Activated CD4-positive, alpha-beta T cell treated with anti-CD3 and anti-CD28 coated beads, Interleukin-2, amount 10 ng/mL, durations not matched to agents 7 days and 5 days (primary cell): ENCODE data around the gene NTNG2. TPM values are rescaled to one million over a fixed set of nuclear protein-coding genes. Genes with fewer than 3 reads are reported as not detected.
"Not testable (repeated sequence)": the region's sequence is repeated elsewhere in the genome, so short reads cannot be mapped to it uniquely, and the experiment has no call there.

Source experiments
- CTCF ChIA-PET: fragments of 350-600 bp; sonication (Branson Sonifier 250); formaldehyde crosslinking; loops from one replicate; lab custom pipeline; 2021; ENCODE audit warnings: antibody characterized with exemption; lab: Charles Lee
- POLR2A ChIA-PET: fragments of 350-600 bp; sonication (Branson Sonifier 250); formaldehyde crosslinking; loops from one replicate; lab custom pipeline; 2021; ENCODE audit warnings: antibody characterized with exemption; lab: Charles Lee
- DNase-seq: peaks from one replicate; pipeline ENCODE4 v3.0.0-alpha.2; 2020
- H3K27ac Mint-ChIP-seq: one replicate; pipeline ENCODE4 v1.8.0; 2021; ENCODE audit warnings: mild to moderate bottlenecking, moderate library complexity, mixed read lengths
- H3K27me3 Mint-ChIP-seq: one replicate; pipeline ENCODE4 v1.8.0; 2021; ENCODE audit warnings: mixed read lengths
- H3K36me3 Mint-ChIP-seq: one replicate; pipeline ENCODE4 v1.8.0; 2021; ENCODE audit warnings: low read depth, mixed read lengths
- H3K4me1 Mint-ChIP-seq: one replicate; pipeline ENCODE4 v1.8.0; 2021; ENCODE audit warnings: mixed read lengths
- H3K4me3 Mint-ChIP-seq: one replicate; pipeline ENCODE4 v1.8.0; 2021; ENCODE audit warnings: mild to moderate bottlenecking, moderate library complexity, mixed read lengths
- H3K9me3 Mint-ChIP-seq: one replicate; pipeline ENCODE4 v1.8.0; 2021; ENCODE audit warnings: mixed read lengths
- total RNA-seq, 2 experiments: library from RNA; stranded (reverse); gene quantifications; one replicate each; pipeline ENCODE4 v1.2.3, GENCODE V29; 2021

NTNG2 gene
- total RNA-seq, 2 experiments from 2014 or later = 5.4 to 6.6 TPM

DNA sequence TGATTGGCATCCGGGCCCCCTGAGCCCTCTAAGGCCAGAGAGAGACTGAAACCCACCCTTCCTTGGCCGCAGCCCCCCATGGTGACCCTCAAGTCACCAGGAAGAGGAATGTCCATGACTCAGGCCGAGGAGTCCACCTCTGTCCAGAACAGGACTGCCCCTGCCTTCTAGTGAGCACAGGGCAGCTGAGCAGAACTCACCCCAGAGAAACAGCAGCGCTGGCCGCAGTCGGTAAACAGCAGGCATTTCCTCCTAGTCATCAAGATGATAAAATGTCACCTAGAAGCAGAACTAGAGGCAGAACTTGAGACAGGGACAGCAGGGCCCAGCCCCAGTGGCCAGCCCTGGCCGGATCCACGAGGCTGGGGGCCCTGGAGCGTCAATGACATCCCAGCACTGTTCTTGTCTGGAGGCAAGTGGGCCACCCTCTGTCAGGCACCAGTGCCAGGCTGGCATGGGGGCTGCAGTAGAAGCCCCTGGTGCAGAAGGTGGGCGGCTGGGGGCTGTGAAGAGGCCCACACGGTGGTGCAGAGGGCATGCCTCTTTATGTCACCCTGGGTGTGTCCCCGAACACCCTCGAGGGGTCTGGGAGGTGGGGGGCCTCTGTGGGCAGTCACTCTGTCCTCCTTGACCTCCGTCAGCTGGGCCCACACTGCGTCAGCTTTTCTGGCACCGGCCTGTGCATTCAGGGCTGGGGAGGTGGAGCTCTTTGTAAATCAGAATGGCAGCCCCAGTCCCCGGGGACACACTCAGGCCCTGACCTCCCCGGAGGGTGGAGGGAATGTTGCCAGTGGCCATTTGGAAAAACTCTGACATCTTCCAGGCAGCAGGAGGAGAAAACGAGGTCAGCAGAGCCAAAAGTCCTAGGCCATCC is 83.0 kb downstream of the NTNG2 start:
- H3K4me3 Mint-ChIP-seq = no peak overlapping the region
- peaks cover 17% of the 10 kb centered on the region for H3K4me1 Mint-ChIP-seq
- no peaks in the 10 kb centered on the region for H3K9me3 Mint-ChIP-seq
- no peak for DNase-seq
- H3K36me3 Mint-ChIP-seq = peaks cover 2% of the 10 kb centered on the region
- POLR2A ChIA-PET = no interaction called here
- no peak overlapping the region for H3K27ac Mint-ChIP-seq
- CTCF ChIA-PET = interaction anchor here (0.6 to 1.1 kb wide), 3 partner anchors 10 to 482 kb away, joined by 3 to 4 read pairs (median 4); no protein-coding TSS in a partner anchor
- peaks cover 13% of the 10 kb centered on the region for H3K27me3 Mint-ChIP-seq

DNA sequence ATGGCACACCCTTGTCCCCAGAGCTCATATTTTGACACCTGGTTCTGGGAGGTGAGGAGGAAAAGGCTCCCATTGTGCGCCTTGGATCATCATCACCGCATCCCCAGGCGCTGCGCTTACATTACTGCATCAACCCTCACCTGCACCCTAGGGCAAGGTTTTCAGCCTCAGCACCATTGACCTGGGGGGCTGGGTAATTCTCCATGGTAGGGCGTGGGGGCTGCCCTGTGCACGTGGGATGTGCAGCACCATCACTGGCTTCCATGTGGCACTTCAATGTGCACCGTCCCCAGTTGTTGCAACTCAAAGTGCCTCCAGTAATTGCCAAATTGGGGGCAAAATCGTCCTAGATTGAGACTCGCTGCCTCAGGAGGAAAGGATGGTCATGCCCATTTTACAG is 83.6 kb downstream of the NTNG2 start:
- H3K9me3 Mint-ChIP-seq = no peaks in the 10 kb centered on the region
- no peak overlapping the region for H3K27ac Mint-ChIP-seq
- no peak overlapping the region for H3K4me3 Mint-ChIP-seq
- no peak for DNase-seq
- H3K4me1 Mint-ChIP-seq = peaks cover 14% of the 10 kb centered on the region
- CTCF ChIA-PET = interaction anchor here (0.6 to 1.3 kb wide), 4 partner anchors 10 to 482 kb away, joined by 3 to 4 read pairs (median 4); no protein-coding TSS in a partner anchor
- POLR2A ChIA-PET = no interaction called here
- peaks cover 2% of the 10 kb centered on the region for H3K36me3 Mint-ChIP-seq
- H3K27me3 Mint-ChIP-seq = peaks cover 13% of the 10 kb centered on the region

DNA sequence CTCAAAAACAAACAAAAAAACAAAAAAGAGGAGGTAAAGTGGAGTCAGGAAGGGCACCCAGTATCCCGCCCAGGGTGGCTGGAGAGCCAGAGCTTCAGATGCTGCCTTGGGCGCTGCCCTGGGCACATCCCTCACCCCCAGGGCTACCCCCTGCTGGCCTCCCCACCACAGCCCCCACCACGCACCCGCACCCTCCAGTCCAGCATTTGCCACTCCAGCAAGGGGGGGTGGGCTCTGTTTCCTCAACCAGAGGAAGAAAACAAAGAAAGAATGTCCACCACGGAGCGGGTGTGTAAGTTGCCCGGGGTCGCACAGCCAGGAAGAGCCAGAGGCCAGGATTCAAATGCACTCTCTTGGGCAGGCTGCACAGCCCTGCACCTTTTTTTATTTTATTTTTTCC is 86.1 kb downstream of the NTNG2 start:
- Mint-ChIP-seq H3K27ac (no peak overlapping the region), H3K27me3 (peaks cover 13% of the 10 kb centered on the region), H3K4me1 (peaks cover 4% of the 10 kb centered on the region), H3K9me3 (no peaks in the 10 kb centered on the region), H3K4me3 (no peak overlapping the region), H3K36me3 (no peaks in the 10 kb centered on the region)
- ChIA-PET POLR2A (no interaction called here), CTCF (interaction anchor here (0.6 to 1.7 kb wide), 4 partner anchors 17 to 632 kb away, joined by 3 to 5 read pairs (median 3); no protein-coding TSS in a partner anchor)
- no peak for DNase-seq

DNA sequence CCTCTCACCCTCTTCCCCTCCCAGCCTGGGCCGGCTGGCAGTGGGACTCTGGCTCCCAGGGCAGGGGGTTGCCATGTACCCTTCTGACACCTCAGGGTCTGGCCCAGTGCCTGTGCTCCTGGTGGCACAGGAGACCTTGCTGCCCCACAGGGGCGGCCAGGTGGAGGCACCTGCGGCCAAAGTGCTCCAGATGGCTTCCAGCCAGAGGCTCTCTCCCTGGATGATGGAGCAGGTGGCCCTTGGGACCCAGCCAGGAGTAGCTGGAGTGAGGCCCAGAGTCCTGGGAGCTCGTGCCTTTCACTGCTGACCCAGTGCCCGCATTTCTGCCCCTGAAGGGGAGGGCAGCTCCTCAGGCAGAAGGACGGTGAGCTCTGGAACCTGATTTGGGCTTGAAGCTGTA is 87.3 kb downstream of the NTNG2 start:
- Mint-ChIP-seq H3K27ac (no peak overlapping the region), H3K4me3 (no peak overlapping the region), H3K4me1 (no peaks in the 10 kb centered on the region), H3K36me3 (no peaks in the 10 kb centered on the region), H3K27me3 (peaks cover 13% of the 10 kb centered on the region), H3K9me3 (no peaks in the 10 kb centered on the region)
- CTCF ChIA-PET = interaction anchor here (1.1 to 1.7 kb wide), 2 partner anchors 10 to 16 kb away, joined by 5 to 6 read pairs; no protein-coding TSS in a partner anchor
- DNase-seq = no peak
- POLR2A ChIA-PET = no interaction called here

DNA sequence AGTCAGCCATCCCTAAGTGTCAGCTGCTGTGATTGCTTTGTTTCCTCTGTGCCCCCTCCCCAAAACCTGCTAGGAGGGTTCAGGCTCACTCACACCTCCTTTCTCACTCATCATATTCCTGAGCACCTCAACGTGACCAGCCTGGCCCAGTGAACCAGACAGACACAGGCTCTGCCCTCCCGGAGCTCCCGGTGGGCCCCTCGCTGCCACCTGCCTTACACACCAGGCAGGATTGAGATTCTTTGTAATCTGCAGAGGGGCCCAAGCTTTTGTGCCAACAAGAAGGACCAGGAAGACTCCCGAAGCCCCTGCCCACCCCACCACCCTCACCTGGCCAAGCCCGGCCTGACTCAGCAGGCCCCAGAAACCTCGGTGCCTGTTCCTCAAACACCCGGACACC is 87.8 kb downstream of the NTNG2 start:
- Mint-ChIP-seq H3K36me3 (no peaks in the 10 kb centered on the region), H3K4me3 (no peak overlapping the region), H3K4me1 (no peaks in the 10 kb centered on the region), H3K27me3 (peaks cover 11% of the 10 kb centered on the region), H3K9me3 (no peaks in the 10 kb centered on the region), H3K27ac (no peak overlapping the region)
- no peak for DNase-seq
- CTCF ChIA-PET = interaction anchor here (1.1 to 1.7 kb wide), 2 partner anchors 10 to 15 kb away, joined by 5 to 6 read pairs; no protein-coding TSS in a partner anchor
- POLR2A ChIA-PET = no interaction called here

DNA sequence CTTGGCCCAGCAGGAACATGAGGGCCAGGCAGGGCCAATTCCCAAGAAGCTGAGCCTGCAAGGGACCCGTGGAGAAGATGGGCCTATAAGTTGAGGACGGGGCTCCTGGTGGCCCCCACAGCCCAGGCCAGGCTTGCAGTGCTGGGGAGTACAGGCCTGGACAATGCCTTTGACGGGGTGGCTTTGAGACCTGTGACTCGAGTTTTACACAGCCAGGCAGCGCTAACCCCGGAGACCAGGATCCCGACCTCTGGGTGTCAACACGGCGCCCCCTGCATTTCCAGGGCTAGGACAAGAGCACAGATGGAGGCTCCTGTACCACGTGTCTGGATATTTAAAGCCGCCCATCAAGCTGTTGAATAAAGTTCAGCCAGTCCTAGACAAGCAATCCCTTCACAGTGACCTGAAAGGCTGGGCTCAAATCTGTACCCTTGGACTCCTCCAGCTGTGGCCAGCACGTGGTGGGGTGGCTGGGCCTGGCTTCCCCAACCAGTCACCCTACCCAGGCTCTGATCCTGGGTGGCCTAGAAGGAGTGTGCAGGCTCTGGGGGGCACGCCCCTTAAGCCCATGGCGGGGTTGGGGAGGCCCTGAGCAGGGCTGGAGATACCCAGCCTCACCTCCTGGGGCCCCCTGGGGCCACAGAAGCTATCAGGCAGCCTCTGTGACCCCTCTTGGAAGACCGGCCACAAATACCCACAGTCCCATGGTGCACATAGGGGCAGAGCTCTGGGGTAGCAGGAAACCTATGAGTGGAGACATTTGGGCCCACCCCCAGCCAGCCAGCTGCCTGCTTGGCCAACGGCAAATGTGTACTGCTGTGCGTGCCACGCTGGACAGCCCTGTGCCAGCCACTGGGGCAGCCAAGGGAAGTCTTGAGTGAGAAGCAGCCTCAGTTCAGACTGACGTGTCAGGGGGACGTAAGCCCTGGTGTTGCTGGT is 88.7 kb downstream of the NTNG2 start:
- ChIA-PET CTCF (interaction anchor here (0.6 to 1.7 kb wide), 3 partner anchors 12 to 237 kb away, joined by 3 to 4 read pairs (median 3); no protein-coding TSS in a partner anchor), POLR2A (no interaction called here)
- no peak overlapping the region for H3K4me3 Mint-ChIP-seq
- peaks cover 7% of the 10 kb centered on the region for H3K27me3 Mint-ChIP-seq
- H3K9me3 Mint-ChIP-seq = no peaks in the 10 kb centered on the region
- H3K4me1 Mint-ChIP-seq = no peaks in the 10 kb centered on the region
- H3K27ac Mint-ChIP-seq = no peak overlapping the region
- no peak for DNase-seq
- H3K36me3 Mint-ChIP-seq = no peaks in the 10 kb centered on the region

DNA sequence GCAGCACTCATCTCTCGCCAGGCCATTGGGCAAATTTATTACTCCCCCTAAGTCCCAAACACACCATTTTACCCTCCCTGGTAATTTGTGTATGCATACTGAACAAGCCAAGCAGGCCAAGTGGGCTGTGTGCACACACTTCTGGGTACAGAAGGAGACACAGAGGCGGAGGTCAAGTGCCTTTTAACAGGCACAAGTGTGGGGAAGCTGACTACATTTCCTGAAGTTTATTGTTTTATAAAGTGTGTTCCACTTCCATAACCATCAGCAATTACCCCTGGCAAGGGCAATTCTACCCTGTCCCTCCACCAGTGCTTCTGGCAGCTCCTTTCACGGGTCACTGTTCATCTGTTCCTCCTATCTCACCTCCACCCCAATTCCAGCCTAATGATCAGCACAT is 99.0 kb downstream of the NTNG2 start:
- no peaks in the 10 kb centered on the region for H3K9me3 Mint-ChIP-seq
- H3K4me3 Mint-ChIP-seq = no peak overlapping the region
- POLR2A ChIA-PET = no interaction called here
- H3K36me3 Mint-ChIP-seq = peaks cover 19% of the 10 kb centered on the region
- H3K27ac Mint-ChIP-seq = no peak overlapping the region
- peaks cover 11% of the 10 kb centered on the region for H3K4me1 Mint-ChIP-seq
- H3K27me3 Mint-ChIP-seq = no peaks in the 10 kb centered on the region
- DNase-seq = no peak
- CTCF ChIA-PET = interaction anchor here (0.9 to 1.0 kb wide), 2 partner anchors 8 to 11 kb away, joined by 3 read pairs; no protein-coding TSS in a partner anchor

DNA sequence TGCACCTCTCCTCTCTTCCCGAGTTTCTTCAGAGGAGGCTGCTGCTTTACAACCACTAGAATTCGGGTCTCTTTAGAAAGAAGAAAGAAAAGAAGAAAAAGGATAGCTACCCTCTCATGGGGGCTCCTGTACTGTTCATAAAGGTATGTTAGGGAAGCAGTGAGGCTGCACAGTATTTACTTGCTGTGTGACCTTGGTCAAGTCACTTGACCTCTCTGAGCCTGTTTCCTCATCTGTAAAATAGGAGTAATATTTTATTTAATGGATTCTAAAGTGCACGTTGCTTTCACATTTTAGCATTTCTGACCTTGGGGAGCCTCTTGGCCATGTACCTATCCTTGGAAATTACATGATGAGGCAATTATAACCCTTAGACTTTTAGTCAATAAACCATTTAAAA is 104.2 kb downstream of the NTNG2 start:
- H3K4me1 Mint-ChIP-seq = peaks cover 7% of the 10 kb centered on the region
- H3K9me3 Mint-ChIP-seq = no peaks in the 10 kb centered on the region
- no peak overlapping the region for H3K4me3 Mint-ChIP-seq
- no peak overlapping the region for H3K27ac Mint-ChIP-seq
- POLR2A ChIA-PET = no interaction called here
- H3K36me3 Mint-ChIP-seq = peaks cover 48% of the 10 kb centered on the region
- DNase-seq = no peak
- H3K27me3 Mint-ChIP-seq = no peaks in the 10 kb centered on the region
- CTCF ChIA-PET = no interaction called here

DNA sequence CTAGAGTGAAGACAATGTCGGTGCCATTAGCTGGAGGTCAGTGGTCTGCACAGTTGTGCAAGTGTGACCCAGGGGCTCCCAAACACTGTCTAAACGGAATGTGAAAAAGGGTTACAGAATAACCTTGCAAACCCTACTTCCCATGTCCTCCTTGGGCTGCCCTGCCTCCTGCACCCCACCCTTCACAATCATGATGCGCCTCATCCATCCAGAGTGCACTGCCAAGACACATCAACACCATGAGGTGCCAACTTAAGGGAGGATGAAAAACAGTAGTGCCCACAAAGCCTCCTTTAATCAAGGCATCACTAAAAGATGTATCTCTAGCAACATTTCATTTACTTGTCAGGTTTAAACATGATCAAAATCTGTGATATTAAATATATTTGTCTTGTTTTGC is 105.8 kb downstream of the NTNG2 start:
- CTCF ChIA-PET = no interaction called here
- no peaks in the 10 kb centered on the region for H3K9me3 Mint-ChIP-seq
- peaks cover 7% of the 10 kb centered on the region for H3K4me1 Mint-ChIP-seq
- no peak overlapping the region for H3K27ac Mint-ChIP-seq
- peaks cover 58% of the 10 kb centered on the region for H3K36me3 Mint-ChIP-seq
- POLR2A ChIA-PET = no interaction called here
- no peaks in the 10 kb centered on the region for H3K27me3 Mint-ChIP-seq
- no peak overlapping the region for H3K4me3 Mint-ChIP-seq
- DNase-seq = no peak

DNA sequence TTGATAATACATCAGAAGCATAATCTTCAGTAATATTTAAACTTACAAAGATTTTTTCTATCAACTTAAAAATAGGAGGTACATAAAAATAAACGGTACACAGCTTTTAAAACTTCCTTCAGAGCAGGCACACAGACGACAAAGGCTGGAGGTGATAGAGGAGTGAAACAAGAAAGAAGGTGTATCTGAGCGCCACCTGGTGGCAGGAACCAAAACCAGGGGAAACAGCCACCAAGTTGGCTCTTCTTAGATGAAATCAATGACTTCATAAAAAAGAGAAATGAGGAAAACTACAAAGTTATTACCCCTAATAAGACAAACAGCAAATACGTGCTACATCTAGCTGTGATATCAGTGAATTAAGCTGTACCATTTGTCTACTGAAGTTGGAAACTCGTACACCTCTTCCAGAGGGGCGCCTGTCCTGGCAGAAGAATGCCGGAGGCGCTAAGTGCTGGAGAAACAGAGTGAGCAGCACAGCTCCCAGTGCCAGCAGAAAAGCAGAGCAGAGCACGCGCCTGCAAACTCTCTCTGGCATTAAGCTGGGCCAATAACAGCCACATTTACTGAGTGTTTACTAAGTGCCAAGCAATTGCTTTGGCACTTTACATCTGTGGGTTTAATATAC is 107.0 kb downstream of the NTNG2 start:
- Mint-ChIP-seq H3K27me3 (no peaks in the 10 kb centered on the region), H3K4me3 (no peak overlapping the region), H3K27ac (peak overlapping the region; percentile 44), H3K4me1 (peaks cover 7% of the 10 kb centered on the region), H3K36me3 (peaks cover 61% of the 10 kb centered on the region), H3K9me3 (no peaks in the 10 kb centered on the region)
- ChIA-PET POLR2A (no interaction called here), CTCF (interaction anchor here (0.9 to 1.5 kb wide), 9 partner anchors 9 to 504 kb away, joined by 3 to 10 read pairs (median 4); no protein-coding TSS in a partner anchor)
- DNase-seq = peak; percentile 83

DNA sequence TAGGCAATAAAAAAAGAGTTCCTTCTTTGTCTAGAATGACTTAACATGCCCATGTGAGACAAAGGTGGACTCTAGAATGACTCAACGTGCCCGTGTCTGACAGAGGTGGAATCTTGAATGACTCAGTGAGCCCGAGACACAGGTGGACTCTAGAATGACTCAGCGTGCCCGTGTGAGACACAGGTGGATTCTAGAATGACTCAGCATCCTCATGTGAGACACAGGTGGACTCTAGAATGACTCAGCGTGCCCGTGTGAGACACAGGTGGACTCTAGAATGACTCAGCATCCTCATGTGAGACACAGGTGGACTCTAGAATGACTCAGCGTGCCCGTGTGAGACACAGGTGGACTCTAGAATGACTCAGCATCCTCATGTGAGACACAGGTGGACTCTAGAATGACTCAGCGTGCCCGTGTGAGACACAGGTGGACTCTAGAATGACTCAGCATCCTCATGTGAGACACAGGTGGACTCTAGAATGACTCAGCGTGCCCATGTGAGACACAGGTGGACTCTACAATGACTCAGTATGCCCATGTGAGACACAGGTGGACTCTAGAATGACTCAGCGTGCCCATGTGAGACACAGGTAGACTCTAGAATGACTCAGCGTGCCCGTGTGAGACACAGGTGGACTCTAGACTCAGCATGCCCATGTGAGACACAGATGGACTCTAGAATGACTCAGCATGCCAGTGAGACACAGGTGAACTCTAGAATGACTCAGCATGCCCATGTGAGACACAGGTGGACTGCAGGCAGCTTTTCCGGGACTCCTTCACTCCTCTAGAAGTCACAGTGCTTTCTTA is 108.1 kb downstream of the NTNG2 start:
- not testable (repeated sequence) for H3K27me3 Mint-ChIP-seq, H3K4me3 Mint-ChIP-seq, H3K4me1 Mint-ChIP-seq, DNase-seq, H3K27ac Mint-ChIP-seq, H3K9me3 Mint-ChIP-seq
- ChIA-PET CTCF (interaction anchor here (0.6 to 1.5 kb wide), 6 partner anchors 11 to 583 kb away, joined by 3 to 10 read pairs (median 5); no protein-coding TSS in a partner anchor), POLR2A (interaction anchor here (0.7 kb wide), 1 partner anchor 1173 kb away, joined by 5 read pairs; no protein-coding TSS in a partner anchor)
- H3K36me3 Mint-ChIP-seq = peaks cover 66% of the 10 kb centered on the region
